BJ (cell line): Measurements from ENCODE around the gene ZNF275. TPM values are rescaled to one million over a fixed set of nuclear protein-coding genes. Genes with fewer than 3 reads are reported as not detected.

Experiments used
- CTCF ChIA-PET: fragments of 350-600 bp; formaldehyde crosslinking; extraction: SDS; loops from one replicate; lab custom pipeline; 2021; ENCODE audit warnings: antibody characterized with exemption, inconsistent platforms; lab: Yijun Ruan, JAX
- POLR2A ChIA-PET: fragments of 300-600 bp; sonication (Branson Sonifier 250); formaldehyde crosslinking; extraction: SDS; loops from one replicate; lab custom pipeline; 2021; ENCODE audit warnings: antibody characterized with exemption; lab: Charles Lee
- DNase-seq: peaks from one replicate; pipeline ENCODE4 v3.0.0-alpha.2; 2011; ENCODE audit warnings: low read depth
- H3K27me3 ChIP-seq: 2 replicates; pipeline ENCODE4 v1.6.0; 2011; ENCODE audit warnings: low read length; ENCODE audit not compliant: control insufficient read depth, insufficient read depth
- H3K36me3 ChIP-seq: 2 replicates; pipeline ENCODE4 v1.5.1; 2011; ENCODE audit warnings: low read length; ENCODE audit not compliant: control insufficient read depth, insufficient read depth
- H3K4me3 ChIP-seq: 2 replicates; pipeline ENCODE4 v1.5.1; 2011; ENCODE audit warnings: low read depth, mild to moderate bottlenecking, control low read depth, low read length
- CTCF ChIP-seq: IDR thresholded peaks from 2 replicates; pipeline ENCODE4 v1.5.1; 2011; ENCODE audit warnings: low read depth, mild to moderate bottlenecking, control low read depth, inconsistent platforms, low read length, moderate library complexity; ENCODE audit not compliant: insufficient read depth
- polyA plus RNA-seq: library from polyadenylated mRNA; depleted of rRNA; stranded (reverse); fragments of >200 nt; gene quantifications from 2 replicates; pipeline ENCODE4 v1.2.3, GENCODE V29; 2011

ZNF275 gene
- polyA plus RNA-seq, 1 experiment, result 12.0 TPM

DNA sequence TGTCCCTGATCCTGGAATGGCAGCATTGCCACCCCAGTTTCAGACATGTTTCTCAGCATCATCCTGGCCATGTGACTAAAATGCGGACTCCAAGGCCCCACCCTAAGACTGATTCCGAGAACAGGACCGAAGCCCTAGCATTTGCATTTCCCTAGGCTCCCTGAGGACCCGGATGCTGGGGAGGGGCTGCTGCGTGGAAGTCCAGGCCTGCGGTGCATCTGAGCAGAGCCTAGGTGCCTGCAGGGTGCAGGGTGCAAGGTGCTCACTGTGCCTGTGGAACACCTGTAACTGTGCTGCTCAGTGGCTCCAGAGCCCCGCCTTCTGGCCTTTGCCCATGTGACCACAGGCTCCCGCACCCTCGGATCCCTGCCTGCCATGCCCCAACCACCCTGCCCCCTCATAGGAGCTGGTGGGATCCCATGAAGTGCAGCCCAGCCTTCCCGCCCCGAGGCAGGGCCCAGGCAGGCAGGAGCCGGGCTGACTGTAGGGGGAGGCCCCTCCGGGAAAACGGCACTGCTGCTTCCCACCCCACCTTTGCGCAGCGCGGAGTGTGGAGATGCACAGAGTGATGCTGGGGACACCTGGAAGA lies 27.3 kb upstream of the ZNF275 start:
- Histone ChIP-seq H3K27me3 (peaks cover 2% of the 10 kb centered on the region; the same call in 1 of the 2 replicates), H3K4me3 (no peak overlapping the region), H3K36me3 (no peaks in the 10 kb centered on the region)
- ChIA-PET POLR2A (no interaction called here), CTCF (no interaction called here)
- DNase-seq, result no peak
- TF ChIP-seq CTCF, result no peak

- Histone ChIP-seq H3K27me3 (peaks cover 2% of the 10 kb centered on the region; the same call in 1 of the 2 replicates), H3K36me3 (no peaks in the 10 kb centered on the region), H3K4me3 (no peak overlapping the region)
- POLR2A ChIA-PET, result no interaction called here
- TF ChIP-seq CTCF, result no peak
- CTCF ChIA-PET, result no interaction called here
- DNase-seq, result no peak
These were observed 26.4 kb upstream of the ZNF275 start for GRCh38 chrX:153307276-153308178.

- no peaks in the 10 kb centered on the region for H3K27me3 ChIP-seq
- POLR2A ChIA-PET, result no interaction called here
These were observed 23.1 kb upstream of the ZNF275 start for GRCh38 chrX:153310901-153311300.

DNA sequence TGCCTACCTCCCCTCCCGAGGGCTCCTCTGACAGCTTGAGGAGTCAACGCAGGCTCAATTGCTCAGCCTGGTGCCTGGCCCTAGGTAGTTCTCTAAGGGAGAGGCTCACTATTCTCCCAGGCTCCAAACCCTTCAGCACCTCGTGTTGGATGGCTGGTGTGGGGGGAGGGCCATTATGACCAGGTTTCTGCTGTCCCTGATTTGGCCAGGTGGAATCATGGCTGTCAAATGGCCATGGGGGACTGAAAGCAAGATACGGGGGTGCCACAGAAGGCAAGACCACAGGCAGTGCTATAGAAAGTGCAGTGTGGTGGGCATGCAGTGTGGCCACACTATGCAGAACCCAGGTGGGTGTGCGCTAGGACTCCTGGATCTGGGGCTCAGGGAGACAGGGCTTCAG lies 21.9 kb upstream of the ZNF275 start:
- Histone ChIP-seq H3K36me3 (no peaks in the 10 kb centered on the region), H3K27me3 (no peaks in the 10 kb centered on the region), H3K4me3 (no peak overlapping the region)
- POLR2A ChIA-PET, result no interaction called here
- CTCF ChIA-PET, result no interaction called here
- DNase-seq, result no peak
- TF ChIP-seq CTCF, result no peak

More at GRCh38 chrX:153310901-153311300, 23.1 kb upstream of the ZNF275 start:
- Histone ChIP-seq H3K36me3 (no peaks in the 10 kb centered on the region), H3K4me3 (no peak overlapping the region)
- CTCF ChIA-PET, result no interaction called here
- DNase-seq, result no peak
- no peak for TF ChIP-seq CTCF

DNA sequence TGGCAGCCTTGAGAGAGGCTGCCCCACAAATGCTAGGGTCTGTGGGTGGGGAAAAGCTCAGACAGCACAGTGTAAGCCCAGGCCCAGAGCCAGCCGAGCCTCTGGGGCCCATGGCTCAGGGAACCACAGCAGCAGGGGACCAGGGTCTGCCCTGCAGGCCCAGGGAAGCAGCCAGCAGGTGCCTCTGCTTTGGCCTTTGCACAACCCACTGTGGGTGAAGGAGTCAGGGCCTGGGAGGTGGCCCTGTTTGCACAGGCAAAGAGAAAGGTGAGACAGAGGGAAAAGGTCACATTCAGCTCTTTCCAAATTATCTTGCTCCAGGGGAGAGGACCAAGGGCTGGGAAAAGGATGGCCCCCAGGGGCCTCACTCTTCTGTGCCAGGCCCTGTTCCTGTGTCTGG lies 21.1 kb upstream of the ZNF275 start:
- H3K4me3 ChIP-seq, result no peak overlapping the region
- ChIA-PET POLR2A (no interaction called here), CTCF (no interaction called here)

More for the DNA sequence above, 21.1 kb upstream of the ZNF275 start:
- DNase-seq, result no peak
- Histone ChIP-seq H3K36me3 (no peaks in the 10 kb centered on the region), H3K27me3 (no peaks in the 10 kb centered on the region)
- no peak for TF ChIP-seq CTCF
